Left renal cortex interstitium (tissue), 4 donors: Measurements from ENCODE around the gene MYO1H. TPM values are rescaled to one million over a fixed set of nuclear protein-coding genes. Genes with fewer than 3 reads are reported as not detected.
"Not testable (repeated sequence)": the region's sequence is repeated elsewhere in the genome, so short reads cannot be mapped to it uniquely, and the experiment has no call there.

Experiments
- DNase-seq, 4 donors: peaks; one replicate each; pipeline ENCODE4 v3.0.0-alpha.2; 2013; ENCODE audit warnings: low read depth in 4 of 4, low spot score in 2 of 4, missing footprints in 1 of 4
- polyA plus RNA-seq, 4 donors: library from polyadenylated mRNA; unstranded; fragments of 120-200 nt; gene quantifications; one replicate each; pipeline ENCODE4 v1.2.1, GENCODE V29; 2013; ENCODE audit not compliant: insufficient read length in 4 of 4

Gene MYO1H
- polyA plus RNA-seq, 4 donors: 0.89 to 2.7 (median 2.2) TPM

GRCh38 chr12:109462868-109463692 lies 115.4 kb downstream of the MYO1H start:
- DNase-seq: peak; percentile 74 to 90 (median 86)

- no peak for DNase-seq
Measured at GRCh38 chr12:109463756-109464155, 116.1 kb downstream of the MYO1H start.

- no peak for DNase-seq
Measured at GRCh38 chr12:109464642-109465351, 117.1 kb downstream of the MYO1H start.

GRCh38 chr12:109466305-109466704 lies 118.6 kb downstream of the MYO1H start:
- DNase-seq: no peak

- no peak for DNase-seq
Measured at GRCh38 chr12:109466821-109467220, 119.1 kb downstream of the MYO1H start.

GRCh38 chr12:109467978-109468676 lies 120.4 kb downstream of the MYO1H start:
- no peak for DNase-seq

GRCh38 chr12:109469517-109469916 lies 121.8 kb downstream of the MYO1H start:
- no peak for DNase-seq

GRCh38 chr12:109473006-109473405 lies 125.3 kb downstream of the MYO1H start:
- DNase-seq: no peak

- not testable (repeated sequence) for DNase-seq
Measured at GRCh38 chr12:109473526-109474270, 126.0 kb downstream of the MYO1H start.

- DNase-seq: no peak
Measured at GRCh38 chr12:109475121-109475520, 127.4 kb downstream of the MYO1H start.

- no peak for DNase-seq
Measured at GRCh38 chr12:109475993-109476806, 128.5 kb downstream of the MYO1H start.

- DNase-seq: no peak
Measured at GRCh38 chr12:109476807-109477184, 129.1 kb downstream of the MYO1H start.

GRCh38 chr12:109477185-109477962 lies 129.7 kb downstream of the MYO1H start, which contains the start of the genes KCTD10 and UBE3B:
Gene KCTD10, minus strand, starts transcription at chr12:109477300. Its CDS starts 38 bp downstream, at chr12:109477262.
Gene UBE3B, plus strand, starts transcription at chr12:109477634. Its CDS starts 5,918 bp downstream, at chr12:109483552.
- peak; percentile 79 to 92 (median 85) for DNase-seq

GRCh38 chr12:109477963-109478315 lies 130.2 kb downstream of the MYO1H start:
- DNase-seq: no peak

GRCh38 chr12:109479761-109480160 lies 132.1 kb downstream of the MYO1H start:
- no peak for DNase-seq

- DNase-seq: no peak
Measured at GRCh38 chr12:109480356-109480755, 132.7 kb downstream of the MYO1H start.

GRCh38 chr12:109481863-109482262 lies 134.2 kb downstream of the MYO1H start:
- no peak for DNase-seq

- no peak for DNase-seq
Measured at GRCh38 chr12:109482491-109482890, 134.8 kb downstream of the MYO1H start.

- no peak for DNase-seq
Measured at GRCh38 chr12:109482894-109483293, 135.2 kb downstream of the MYO1H start.
